SIG-M5 treated with dmso at 0.1 percent for 504 hours (cell line): ENCODE results near the gene MB.
"Not testable (repeated sequence)": the region's sequence is repeated elsewhere in the genome, so short reads cannot be mapped to it uniquely, and the experiment has no call there.

ENCODE experiments used
- DNase-seq: peaks from one replicate; lab custom pipeline; 2025; ENCODE audit not compliant: unreplicated experiment; lab: John Stamatoyannopoulos, UW

Gene MB

DNA sequence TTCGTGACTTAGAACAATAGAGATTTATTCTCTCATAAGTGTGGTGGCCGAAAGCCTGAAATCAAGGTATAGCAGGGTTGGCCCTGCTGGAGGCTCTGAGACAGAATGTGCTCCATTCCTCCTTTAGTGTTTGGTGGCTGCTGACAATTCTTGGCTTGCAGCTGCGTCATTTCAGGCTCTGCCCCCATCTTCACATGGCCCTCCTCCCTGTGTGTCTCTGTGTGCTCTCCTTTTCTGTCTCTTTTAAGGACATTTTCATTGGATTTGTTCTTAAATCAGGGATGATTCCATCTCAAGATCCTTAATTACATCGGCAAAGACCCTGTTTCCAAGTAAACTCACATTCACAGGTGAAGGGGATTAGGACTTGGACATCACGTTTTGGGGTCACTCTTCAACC, 20.9 kb upstream of the MB start:
- DNase-seq: no peak

DNA sequence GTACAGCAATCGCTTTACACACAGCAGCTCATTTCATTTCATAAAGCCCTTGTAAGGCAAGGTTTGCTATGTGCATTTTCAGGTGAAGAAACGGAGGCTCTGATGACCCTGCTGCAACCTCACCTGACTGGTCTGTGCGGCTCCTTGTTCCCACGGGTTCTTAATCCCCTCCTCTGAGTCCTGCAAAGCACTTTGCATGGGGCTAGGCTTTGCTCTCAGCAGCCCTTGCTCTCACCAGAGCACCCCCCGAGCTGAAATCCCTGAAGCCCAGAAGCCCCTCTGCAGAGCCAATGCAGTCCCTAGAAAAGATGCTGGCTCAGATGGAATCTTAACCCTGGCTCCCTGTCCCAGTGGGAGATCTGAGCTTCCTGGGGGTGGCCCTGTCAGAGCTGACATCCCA, 20.1 kb upstream of the MB start:
- no peak for DNase-seq

DNA sequence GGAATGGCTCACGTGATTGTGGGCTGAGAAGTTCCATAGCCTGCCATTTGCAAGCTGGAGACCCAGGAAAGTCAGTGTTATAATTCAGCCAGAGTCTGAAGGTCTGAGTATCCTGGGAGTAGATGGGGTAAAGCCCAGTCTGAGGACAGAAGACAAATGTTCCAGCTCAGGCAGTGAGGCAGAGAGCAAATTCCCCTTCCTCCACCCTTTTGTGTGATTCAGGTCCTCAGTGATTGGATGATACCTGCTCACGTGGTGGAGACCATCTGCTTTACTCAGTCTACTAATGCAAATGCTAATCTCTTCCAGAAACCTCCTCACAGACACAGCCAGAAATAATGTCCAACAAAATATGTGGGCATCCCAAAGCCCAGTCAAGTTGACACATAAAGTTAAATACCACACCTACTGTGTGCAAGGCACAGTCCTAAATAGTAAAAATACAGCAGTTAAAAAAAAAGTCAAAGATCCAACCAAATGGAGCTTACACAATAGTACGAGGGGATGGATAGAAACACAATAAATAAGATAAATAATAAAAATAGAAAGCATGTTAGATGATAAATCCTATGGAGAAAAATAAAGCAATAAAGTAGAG, 17.9 kb upstream of the MB start:
- DNase-seq: no peak

DNA sequence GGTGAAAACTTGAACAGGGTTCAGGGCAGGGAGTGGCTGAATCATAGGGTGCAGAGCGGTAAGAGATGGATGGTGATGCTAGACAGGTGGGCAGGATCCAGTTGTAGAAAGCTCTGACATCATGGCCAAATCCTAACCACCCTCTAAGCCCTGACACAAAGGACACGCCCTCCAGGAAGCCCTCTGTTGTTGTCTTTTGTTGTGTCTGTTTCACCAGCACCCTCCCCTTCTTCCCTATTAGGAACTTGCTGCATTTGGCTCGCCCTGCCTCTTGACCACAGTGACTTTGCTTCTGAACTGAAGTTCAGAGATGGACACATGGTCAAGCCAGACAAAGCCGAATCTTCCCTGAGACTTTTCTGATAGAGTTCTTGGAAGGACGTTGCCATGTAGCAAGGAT, 16.9 kb upstream of the MB start:
- DNase-seq: no peak

DNA sequence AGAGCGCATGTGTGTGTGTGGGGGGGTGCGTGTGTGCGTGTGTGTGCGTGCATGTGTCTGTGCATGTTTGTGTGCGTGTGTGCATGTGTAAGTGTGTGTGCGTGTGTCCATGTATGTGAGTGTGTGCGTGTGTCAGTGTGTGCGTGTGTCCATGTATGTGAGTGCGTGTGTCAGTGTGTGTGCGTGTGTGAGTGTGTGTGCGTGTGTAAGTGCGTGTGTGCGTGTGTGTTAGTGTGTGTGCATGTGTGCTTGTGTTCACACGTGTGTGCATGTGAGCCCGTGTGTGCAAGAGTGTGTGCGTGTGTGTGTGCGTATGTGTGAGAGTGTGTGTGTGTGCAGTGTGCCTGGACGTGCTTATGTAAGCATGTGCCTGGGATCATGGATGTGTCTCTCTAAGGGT, 16.4 kb upstream of the MB start:
- no peak for DNase-seq

DNA sequence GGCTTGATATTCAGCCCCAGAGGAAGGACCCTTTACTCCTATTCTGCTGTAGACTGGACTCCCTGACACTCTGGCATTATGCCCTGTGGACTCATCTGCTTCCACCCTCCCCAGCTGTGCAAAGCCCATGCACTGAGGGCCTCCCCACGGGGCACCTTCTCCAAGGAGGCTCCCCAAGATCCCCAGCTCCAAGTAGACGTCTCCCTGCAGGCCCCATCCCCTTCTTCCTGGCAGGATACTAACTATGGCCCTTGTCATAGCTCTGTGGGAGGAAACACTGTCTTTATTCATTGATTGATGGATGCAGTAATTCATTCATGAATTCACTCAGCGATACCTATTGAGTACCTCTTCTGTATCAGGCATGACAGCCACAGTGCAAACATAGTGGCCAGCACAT, 15.8 kb upstream of the MB start:
- no peak for DNase-seq

DNA sequence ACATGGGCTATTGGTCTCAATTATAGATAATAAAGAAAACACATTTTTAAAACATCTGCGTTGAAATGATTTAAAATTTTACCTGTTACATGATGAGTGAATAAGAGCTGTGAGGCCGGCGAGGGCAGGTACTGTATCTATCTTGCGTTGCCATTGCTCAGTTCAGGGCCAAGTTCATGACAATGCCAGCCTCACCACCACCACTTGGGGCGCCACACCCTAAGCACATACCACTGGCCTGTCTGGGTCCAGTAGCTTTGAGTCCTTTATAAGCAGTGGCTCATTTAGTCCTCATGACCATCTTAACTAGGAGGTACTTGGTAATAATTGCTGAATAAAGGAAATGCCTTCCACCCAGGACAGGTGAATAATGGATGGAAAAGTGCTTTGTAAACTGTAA, 14.5 kb upstream of the MB start:
- DNase-seq: peak; percentile 32

DNA sequence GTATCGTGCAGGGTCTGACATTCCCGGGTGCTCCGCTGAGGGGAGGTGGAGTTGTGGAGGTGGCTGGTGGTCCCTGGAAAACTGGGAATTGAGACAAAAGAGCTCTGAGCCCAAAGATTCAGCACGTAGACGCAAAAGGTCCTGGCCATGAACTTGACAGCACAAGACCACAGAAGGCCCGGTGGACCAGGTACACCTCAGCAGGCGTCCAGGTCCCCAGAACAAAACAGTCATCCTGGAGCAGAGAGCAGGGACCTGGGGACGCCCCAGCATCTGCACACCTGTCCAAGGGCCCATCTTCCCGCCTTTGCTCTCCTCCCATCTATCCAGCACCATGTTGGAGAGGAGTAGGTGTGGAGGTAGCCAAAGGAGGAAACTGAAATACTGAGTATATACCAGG, 13.8 kb upstream of the MB start:
- DNase-seq: no peak

DNA sequence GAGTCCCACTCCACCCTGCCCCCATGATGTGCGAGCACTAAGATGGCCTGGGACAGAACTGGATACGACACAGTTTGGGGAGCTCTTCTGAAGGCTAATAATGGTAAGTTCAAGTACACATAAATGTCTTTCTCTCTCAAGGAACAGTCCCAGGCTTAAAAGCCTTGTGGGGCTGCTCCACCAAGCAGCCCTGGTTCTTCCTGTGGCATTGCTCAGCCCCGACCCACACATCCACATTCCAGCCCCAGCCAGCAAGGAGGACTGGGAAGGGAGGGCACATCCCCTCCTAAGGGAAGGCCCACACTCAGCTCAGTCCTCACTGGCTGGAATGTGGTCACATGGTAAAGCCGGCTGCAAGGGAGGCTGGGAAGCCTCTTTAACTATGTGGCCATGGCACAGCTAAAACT, 13.3 kb upstream of the MB start:
- no peak for DNase-seq

DNA sequence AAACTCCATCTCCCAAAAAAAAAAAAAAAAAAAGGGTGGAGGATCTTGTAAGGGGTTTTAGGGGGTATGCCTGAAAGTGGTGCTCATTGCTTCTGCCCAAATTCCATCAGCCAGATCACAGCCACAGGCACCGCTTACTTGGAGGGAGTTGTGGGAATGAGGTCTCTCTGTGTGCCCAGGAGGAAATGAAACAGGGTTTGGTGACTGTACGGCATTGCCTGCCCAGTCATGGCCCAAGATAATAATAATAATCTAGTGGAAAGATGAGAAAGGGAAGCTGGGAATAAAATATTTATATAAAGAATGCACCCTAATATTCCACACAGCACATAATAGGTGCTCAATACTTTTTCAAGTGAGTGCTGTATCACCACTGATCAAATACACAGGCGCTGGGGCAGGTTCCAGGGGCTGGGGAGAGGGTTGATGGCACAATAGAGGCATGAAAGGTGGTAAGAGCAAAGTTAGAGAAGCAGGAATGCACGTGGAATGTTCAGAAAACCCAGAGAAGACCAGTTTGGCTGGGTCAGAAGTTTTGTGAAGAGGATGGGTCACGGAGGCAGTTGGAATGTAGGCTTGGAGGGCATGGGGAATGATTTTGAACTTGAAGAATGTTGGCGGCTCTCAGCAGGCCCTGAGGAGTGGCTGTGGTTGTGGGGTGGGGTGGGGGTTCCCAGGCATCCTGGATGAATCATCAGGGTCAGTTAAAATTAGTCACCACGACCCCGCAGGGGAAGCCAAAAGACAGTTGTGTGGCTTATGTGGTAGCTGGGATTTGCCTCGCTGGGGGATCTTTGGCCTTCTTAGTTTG, 12.5 kb upstream of the MB start:
- peak; percentile 48 for DNase-seq

DNA sequence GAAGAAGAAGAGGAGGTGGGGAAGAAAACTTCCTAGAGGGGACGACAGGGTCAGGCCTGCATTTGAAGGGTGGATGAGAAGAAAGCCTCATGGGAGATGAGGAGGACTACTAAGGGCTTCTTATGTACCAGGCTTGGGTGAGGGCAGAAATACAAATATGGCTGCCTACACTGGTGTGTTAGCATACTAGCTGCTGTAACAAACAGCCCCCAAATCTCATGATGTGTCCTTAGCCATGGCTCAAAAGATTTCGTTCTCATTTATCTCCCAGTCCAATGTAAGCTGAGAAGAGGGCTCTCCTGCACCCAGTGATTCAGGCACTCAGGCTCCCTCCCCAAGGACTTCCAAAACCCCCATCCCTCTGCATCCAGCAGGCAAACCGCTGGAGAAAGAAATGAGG, 11.6 kb upstream of the MB start:
- DNase-seq: no peak

DNA sequence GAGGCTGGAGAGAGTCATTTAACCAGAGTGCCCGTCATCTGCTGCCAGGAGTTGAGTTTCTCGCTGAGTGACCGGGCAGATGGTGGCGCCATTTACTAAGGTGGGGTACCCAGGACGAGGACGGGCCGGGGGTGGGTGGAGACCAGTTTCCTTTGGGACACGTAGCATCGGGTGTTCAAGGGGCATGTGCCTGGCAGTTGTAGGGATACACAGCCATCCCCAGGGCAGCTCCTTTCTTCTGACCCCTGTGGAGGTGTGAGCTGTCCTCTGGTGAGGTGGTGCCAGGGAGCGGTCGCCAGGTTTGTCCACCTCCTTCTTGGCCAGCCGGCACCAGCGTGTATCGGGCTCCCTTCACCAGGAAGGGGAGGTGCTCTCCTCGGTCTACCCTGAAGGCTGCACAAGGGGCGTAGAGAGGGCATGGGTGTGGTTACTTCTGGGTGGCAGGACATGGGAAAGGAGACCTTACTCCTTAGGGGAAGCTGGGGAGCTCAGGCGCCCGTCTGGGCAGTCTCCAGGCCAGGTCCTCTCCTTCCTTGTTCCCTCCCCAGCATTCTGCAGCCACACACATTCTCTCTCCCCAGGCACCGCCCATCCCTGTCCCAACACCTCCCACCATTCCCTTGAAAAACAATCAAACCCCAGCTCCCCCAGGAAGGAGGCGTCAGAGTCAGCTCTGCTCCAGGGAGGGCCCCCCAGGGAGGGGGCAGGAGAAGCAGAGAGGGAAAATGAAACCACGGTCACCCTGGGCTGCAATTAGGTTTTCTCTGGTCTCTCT, 10.3 kb upstream of the MB start:
- peak; percentile 49 for DNase-seq

DNA sequence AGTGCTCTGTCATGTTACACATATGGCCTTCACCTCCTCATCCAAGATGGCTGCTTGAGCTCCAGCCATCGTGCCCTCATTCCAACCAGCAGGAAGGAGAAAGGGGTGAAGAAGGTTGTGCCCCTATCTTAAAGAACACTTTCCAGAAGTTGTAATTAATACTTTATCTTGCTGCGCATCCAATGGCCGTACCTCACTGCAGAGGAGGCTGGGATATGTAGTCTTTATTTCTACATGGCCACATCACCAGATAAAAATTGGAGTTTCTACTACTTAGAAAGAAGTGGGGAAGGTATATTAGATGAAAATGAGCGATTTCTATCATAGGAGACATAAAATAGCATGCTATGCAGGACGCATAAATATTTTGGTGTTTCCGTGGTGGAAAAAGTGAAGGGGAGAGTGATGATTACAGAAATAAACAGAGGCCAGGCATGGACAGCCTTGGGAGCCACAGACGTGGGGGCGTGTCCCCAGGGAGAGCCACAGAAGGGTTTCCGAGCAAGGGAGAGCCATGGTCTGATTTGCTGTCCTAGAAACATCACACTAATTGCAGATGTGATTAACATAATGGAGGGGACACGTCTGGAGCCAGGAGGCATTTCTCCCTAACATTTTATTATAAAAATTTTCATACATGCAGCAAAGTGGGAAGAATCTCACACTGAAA, 8.8 kb upstream of the MB start:
- DNase-seq: no peak

DNA sequence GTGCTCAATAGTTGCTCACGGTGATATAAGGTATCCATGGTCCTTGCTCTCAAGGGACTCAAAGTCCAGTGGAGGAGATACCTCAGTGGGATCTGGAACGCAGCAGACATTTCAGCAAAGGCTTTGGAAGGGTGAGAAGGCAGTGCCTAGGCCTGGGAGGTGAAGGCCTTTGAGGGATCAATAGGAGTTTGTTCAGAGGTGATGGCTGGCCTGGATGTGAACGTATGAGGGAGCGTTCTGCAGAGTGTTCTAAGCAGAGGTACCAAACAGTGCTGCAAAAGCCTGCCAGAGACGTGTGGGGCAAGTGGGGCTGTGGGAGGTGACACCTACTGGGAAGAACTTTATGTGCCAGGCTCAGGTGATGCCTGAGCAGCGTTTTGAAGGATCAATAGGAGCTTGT, 7.4 kb upstream of the MB start:
- DNase-seq: no peak

DNA sequence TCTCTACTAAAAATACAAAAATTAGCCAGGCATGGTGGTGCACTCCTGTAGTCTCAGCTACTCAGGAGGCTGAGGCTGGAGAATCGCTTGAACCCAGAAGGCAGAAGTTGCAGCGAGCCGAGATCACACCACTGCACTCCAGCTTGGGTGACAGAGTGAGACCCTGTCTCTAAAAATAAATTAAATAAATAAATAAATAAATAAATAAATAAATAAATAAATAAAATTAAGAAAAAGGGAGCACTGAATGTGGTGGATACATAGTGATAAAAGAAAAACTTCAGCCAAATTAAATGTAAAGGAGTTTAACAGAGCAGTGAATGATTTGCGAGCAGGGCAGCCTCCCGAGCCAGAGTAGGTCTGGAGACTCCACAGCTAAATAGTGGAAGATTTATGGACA, 6.8 kb upstream of the MB start:
- DNase-seq: not testable (repeated sequence)

DNA sequence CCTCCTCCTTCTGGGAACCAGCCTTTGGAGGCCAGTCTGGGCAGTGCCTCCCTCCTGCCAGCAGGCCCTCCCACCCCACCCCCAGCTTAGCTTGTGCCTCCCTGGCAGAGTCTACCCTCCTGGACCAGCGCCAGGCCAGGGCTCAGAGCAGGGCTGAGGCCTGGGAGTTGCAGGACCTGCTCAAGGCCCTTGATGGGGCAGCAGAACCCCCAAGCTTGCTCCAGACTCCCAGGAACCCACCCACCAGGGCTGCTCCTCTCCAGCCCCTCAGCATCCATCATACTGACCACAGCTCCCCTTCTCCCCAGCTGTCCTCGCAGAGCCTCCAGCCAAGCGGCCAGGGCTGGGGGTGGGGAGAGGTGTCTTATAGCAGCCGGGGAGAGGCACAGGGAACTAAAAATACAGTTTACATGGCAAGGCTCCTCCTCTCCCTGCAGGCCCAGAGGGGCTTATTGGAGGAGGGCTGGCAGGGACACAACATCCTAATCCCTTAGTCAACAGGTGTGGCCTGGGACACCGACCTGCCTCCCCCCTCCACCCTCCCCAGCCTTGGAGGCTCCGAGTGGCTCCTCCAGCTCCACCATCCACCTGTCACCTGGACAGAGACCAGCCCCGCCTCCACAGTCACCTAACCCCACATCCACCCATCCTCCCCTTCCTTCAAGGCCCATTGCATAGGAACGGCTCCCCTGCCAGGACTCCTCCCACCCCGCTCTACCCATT, 5.2 kb upstream of the MB start:
- peak; percentile 35 for DNase-seq

DNA sequence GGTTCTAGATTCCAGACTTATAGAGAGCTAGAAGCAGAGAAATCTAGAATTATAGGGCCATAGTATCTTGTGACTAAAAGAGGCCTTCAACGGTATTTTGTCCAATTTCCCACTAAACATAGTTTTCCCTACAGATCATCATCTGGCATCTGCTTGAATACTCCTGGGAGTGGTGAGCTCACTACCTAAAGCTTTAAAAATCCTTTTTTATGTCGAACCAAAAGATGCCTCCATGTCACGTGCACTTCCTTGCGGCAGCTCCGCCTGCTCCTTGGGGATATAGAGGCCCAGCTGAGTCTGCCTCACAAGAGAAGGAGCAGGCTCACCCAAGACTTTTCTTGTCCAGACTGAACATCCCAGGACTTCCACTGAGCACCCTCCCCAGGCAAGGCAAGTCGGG, 4.3 kb upstream of the MB start:
- no peak for DNase-seq

DNA sequence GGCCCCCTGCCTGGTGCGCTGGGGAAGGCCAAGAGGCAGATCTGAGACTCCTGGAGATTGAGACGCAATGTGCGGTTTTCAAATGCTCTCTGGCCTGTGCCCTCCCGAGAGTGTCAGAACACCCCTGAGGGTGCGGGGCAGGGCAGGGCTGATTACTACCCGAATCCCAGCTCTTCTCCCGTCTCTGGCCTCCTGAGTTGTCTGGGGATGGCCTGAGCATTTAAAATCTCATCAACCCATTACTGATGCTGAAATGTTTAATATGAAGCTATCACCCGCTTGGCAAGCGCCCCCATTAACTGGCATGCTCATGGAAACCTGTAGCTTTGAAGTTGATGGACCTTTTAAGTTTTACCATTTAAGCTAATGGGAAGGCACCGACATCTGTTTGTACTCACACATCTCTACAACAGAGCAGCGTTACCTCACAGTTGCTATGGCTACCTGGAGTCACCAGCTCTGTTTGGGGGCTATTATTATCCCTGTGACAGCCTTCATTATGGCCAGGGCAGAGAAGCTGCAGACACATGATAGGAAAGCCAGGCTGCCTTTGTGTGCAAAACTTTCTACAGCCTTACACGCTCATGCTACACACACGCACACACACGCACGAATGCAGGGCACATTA, 3.6 kb upstream of the MB start:
- no peak for DNase-seq

DNA sequence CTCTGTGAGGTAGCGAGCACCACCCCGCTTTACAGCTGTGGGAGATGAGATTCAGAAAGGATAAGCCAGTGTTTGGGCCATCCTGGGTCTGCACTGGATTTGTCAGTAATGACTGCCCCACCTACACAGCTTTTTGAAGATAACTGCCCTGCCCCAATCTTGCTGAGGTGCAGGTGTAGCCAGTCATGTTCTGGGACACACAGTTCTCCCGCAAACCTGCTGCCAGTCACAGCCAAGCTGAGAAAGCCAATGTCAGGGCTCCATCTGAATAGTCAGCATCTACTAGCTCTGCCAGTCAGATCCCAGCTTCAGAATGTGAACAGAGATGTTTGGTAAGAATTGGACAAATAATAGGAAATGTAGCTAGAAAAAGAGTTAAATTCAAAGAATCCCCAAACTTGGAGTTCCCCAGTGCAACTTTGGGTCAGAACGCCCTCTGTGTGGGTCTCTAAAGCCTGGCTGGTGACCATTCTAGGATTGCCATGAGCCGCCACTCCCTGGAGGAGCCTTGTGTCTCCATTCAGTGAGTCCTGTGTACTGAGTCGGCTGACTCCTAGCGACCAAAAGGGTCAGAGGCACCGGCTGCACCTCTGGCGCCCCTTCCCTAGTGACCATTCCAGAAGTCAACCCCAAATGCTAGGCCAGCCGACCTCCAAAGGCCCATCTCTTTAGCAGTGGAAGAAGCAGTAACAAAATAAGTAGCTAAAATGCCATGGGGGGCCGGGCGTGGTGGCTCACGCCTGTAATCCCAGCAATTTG, 2.4 kb upstream of the MB start:
- no peak for DNase-seq
